ENCODE measurements around the gene MMP2. TPM values are rescaled to one million over a fixed set of nuclear protein-coding genes. Genes with fewer than 3 reads are reported as not detected.

The MMP2 gene
- total RNA-seq, 6 experiments from 2014 or later: 4.8 to 13.2 (median 6.7) TPM

- DNase-seq (no peak), ATAC-seq (no peak)
- Histone ChIP-seq H3K27me3 (no peaks in the 10 kb centered on the region), H3K4me3 (no peak overlapping the region), H3K4me1 (peaks cover 0 to 14% (median 2%) of the 10 kb centered on the region in 4 donors), H3K9me3 (no peaks in the 10 kb centered on the region), H3K27ac (no peak overlapping the region), H3K36me3 (no peaks in the 10 kb centered on the region)
- WGBS (ENCODE audit: insufficient coverage, low coverage, low lambda C conversion rate, missing lambda C conversion rate): 100% methylated on average over 1 of the region's 5 CpGs
- intact Hi-C loops (cut with DNase I): no loop called here
- TF ChIP-seq POLR2A (IDR thresholded peaks at IDR 0.05) (no peak), CTCF (IDR thresholded peaks at IDR 0.05) (no peak)
These were observed 18.6 kb downstream of the MMP2 start for GRCh38 chr16:55497558-55497957.

GRCh38 chr16:55498101-55498500 lies 19.1 kb downstream of the MMP2 start:
- no peak for DNase-seq
- no peak overlapping the region for H3K27ac ChIP-seq
- intact Hi-C loops (cut with DNase I): no loop called here
- no peaks in the 10 kb centered on the region for H3K9me3 ChIP-seq
- no peaks in the 10 kb centered on the region for H3K27me3 ChIP-seq
- WGBS (ENCODE audit: insufficient coverage, low coverage, low lambda C conversion rate, missing lambda C conversion rate): 87% methylated on average over 5 of the region's 6 CpGs
- H3K36me3 ChIP-seq: no peaks in the 10 kb centered on the region
- no peak overlapping the region for H3K4me3 ChIP-seq
- ATAC-seq: no peak
- H3K4me1 ChIP-seq: peaks cover 0 to 19% (median 4%) of the 10 kb centered on the region in 4 donors
- TF ChIP-seq CTCF (IDR thresholded peaks at IDR 0.05): no peak
- no peak for TF ChIP-seq POLR2A (IDR thresholded peaks at IDR 0.05)

- no peak for ATAC-seq
- H3K4me1 ChIP-seq: peaks cover 0 to 23% (median 6%) of the 10 kb centered on the region in 4 donors
- H3K4me3 ChIP-seq: no peak overlapping the region
- H3K27ac ChIP-seq: no peak overlapping the region
- H3K36me3 ChIP-seq: no peaks in the 10 kb centered on the region
- intact Hi-C loops (cut with DNase I): no loop called here
- H3K27me3 ChIP-seq: no peaks in the 10 kb centered on the region
- WGBS (ENCODE audit: insufficient coverage, low coverage, low lambda C conversion rate, missing lambda C conversion rate): 31% methylated on average over 2 of the region's 3 CpGs
- TF ChIP-seq POLR2A (IDR thresholded peaks at IDR 0.05) (no peak), CTCF (IDR thresholded peaks at IDR 0.05) (no peak)
- no peak for DNase-seq
- no peaks in the 10 kb centered on the region for H3K9me3 ChIP-seq
These were observed 20.3 kb downstream of the MMP2 start for GRCh38 chr16:55499281-55499680.

GRCh38 chr16:55499951-55500529 lies 21.0 kb downstream of the MMP2 start:
- TF ChIP-seq CTCF (IDR thresholded peaks at IDR 0.05) (no peak), POLR2A (IDR thresholded peaks at IDR 0.05) (no peak)
- intact Hi-C loops (cut with DNase I): no loop called here
- H3K9me3 ChIP-seq: no peaks in the 10 kb centered on the region
- H3K4me1 ChIP-seq: peaks cover 0 to 23% (median 6%) of the 10 kb centered on the region in 4 donors
- DNase-seq (no peak), ATAC-seq (no peak)
- 67% methylated on average over 7 of the region's 10 CpGs for WGBS (ENCODE audit: insufficient coverage, low coverage, low lambda C conversion rate, missing lambda C conversion rate)
- no peaks in the 10 kb centered on the region for H3K36me3 ChIP-seq
- H3K27ac ChIP-seq: no peak overlapping the region
- no peak overlapping the region for H3K4me3 ChIP-seq
- H3K27me3 ChIP-seq: no peaks in the 10 kb centered on the region

Measured in right lobe of liver (tissue), 6 donors.